ENCODE measurements around the gene DEFB129.

The DEFB129 gene

GRCh38 chr20:257419-257818 is 30.4 kb downstream of the DEFB129 start, which contains the start of gene DEFB132:
Gene DEFB132, plus strand, starts transcription at chr20:257724. Its CDS starts 55 bp downstream, at chr20:257779.
- no peak for DNase-seq

GRCh38 chr20:258269-258858 is 31.3 kb downstream of the DEFB129 start:
- DNase-seq: no peak

DNA sequence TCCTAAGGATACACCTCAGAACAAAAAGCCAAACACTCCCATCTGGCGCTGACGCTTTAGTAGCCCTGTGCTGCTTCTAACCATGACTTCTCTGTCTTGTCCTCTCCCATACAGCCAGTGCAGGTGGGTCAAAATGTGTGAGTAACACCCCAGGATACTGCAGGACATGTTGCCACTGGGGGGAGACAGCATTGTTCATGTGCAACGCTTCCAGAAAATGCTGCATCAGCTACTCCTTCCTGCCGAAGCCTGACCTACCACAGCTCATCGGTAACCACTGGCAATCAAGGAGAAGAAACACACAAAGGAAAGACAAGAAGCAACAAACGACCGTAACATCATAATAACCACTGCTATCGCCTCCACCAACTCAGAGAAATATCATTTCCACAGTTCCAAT is 31.9 kb downstream of the DEFB129 start:
- DNase-seq: peak in 1 of 2 experiments; percentile 18

DNA sequence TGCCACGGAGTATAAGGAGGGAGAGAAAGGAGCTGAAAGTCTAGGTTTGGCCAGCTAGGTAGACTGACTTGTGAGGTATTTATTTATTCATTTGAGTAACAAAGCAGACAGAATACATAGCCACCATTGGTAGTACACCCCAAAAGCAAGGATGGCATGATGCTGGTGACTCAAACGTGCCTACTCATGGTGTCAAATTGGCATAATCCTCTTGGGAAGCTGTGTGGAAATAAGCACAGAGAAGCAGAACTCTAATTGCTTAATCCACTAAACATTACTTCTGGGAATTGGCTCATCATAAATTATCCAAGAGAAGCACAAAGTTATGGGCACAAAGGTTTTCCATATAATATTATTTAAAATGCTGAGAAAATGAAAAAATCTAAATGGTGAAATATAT is 32.9 kb downstream of the DEFB129 start:
- DNase-seq: no peak

DNA sequence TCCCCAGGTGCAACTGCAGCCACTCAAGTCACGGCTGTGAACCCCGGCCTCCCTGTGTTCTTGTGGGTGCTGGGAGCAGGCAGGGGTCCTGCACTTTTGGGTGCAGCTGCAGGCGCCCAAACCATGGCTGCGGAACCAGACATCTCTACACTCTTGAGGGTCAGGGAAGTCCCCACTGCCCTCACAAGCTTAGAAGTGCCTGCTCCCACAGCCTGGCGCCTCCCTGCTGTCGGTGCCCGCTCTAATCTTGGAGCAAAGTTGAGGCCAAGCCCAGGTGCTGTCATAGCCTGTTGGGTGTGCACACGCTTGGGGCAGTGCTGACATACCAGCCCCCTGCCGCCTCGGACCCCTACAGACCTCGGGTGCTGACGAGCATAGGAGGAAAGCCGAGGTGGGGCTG is 36.6 kb downstream of the DEFB129 start:
- DNase-seq: no peak

- peak; percentile 76 to 80 for DNase-seq
These were observed 39.8 kb downstream of the DEFB129 start for GRCh38 chr20:266596-267562.

DNA sequence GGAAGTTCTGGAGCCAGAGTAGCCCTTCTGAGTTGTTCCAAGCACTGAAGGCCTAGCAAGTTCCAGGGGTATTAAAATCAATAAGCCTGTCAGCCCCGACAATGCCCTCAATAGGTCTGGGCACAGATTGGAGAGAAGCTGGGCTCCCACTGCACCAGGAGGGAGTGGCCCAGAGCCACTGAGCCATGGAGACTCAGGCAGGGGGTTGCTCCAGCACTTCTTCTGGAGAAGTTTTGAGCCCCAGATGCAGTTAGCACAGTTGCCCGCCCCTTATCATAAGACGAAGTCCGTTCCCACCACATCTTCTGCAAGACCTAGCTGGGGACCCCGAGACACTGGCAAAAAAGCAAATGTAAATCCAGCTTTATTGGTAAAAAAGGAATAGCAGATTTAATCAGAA is 43.5 kb downstream of the DEFB129 start:
- no peak for DNase-seq

GRCh38 chr20:271069-271468 is 44.0 kb downstream of the DEFB129 start:
- no peak for DNase-seq

- no peak for DNase-seq
These were observed 44.5 kb downstream of the DEFB129 start for GRCh38 chr20:271528-271927.

- no peak for DNase-seq
These were observed 45.7 kb downstream of the DEFB129 start for GRCh38 chr20:272718-273117.

DNA sequence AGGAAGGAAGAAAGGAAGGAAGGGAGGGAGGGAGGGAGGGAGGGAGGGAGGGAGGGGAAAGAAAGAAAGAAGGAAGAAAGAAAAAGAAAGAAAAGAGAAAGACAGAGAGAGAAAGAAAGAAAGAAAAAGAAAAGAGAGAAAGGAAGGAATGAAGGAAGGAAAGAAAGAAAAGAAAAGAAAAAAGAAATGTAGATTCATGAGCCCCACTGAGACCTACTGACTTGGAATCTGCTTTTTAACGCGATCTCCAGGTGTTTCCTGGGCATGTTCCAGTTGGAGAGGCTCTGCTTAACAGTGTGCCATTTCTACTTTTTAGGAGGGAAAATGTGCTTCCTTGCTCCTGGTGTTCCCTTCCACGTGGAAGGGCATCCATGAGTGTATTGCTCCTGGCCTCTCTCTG is 46.8 kb downstream of the DEFB129 start:
- no peak for DNase-seq

DNA sequence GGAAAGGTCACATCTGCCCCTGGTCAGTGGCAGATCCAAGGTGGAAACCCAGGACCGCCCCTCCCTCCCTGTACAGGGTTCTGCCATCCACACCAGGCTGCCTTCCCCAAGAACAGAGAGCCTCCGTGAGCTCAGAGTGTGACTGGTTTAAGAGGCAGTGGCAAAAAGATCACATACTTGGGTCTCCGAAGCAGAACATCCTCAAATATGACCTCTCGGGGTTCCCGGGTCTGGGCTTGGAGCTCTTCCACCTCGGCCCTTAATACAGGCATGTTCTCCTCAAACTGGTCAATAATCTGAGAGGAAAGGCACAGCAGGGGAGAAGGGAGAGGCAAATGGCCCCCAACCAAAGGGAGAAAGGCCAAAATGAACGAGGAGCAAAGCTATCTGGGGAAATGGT is 48.7 kb downstream of the DEFB129 start:
- DNase-seq: no peak

DNA sequence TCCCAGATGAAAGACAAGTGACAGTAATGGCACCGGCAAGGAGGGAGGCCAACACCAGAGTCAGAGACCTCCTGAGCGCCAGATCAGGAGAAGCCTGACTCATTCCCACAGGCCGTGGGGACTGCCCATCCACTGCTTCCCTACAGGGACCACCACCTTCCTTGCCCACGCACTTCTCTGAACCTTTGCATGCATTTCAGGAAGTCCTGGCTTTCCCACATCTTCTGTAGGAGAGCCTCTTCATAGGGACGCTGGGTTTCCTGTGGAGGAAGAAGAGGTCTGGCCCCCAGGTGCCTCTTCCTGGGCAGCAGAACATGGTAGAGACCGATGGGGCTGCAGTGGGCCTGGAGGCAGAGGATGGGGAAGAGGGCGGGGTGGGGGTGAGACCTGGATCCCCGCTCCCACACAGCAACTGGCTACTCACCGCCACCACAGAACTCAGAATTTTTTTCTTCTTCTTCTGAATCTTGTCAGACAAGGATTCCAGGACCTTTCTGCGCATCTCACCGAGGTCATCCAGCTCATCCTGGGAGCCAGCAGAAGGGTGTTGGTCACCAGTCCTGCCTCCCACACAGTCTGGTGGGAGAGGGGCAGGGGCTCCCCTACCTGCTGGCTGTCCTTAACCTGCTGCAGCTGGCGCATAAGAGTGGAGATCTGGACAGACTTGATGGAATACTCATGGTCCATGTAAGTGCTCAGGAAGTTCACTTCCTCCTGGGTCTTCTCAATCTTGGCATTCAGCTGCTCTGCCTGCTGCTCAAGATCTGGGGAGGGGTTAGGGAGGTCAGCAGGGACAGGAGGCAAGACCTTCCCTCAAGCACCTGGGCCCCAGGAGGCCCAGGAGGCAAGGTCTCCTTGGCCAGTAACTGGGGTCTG is 49.8 kb downstream of the DEFB129 start:
- DNase-seq: no peak

DNA sequence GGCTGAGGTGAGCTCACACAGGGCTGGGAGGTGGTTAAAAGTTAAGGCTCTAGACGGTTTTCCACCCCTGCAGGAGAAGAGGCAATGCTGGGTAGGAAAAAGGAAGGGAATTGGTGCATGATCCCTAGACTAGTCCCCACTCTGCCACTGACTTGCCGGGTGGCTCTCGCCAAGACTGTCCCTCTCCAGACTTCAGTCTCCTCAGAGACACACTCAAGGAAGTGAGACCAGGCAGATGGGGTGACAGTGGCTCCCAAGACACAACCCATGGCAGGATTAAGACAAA is 50.4 kb downstream of the DEFB129 start:
- no peak for DNase-seq

GRCh38 chr20:278181-278580 is 51.1 kb downstream of the DEFB129 start:
- DNase-seq: no peak

- no peak for DNase-seq
These were observed 51.8 kb downstream of the DEFB129 start for GRCh38 chr20:278607-279571.
